Neural cell (in vitro differentiated cells): ENCODE results near the gene DSCAM. TPM values are rescaled to one million over a fixed set of nuclear protein-coding genes. Genes with fewer than 3 reads are reported as not detected.

Experiments
- H2AFZ ChIP-seq: fragments of 200-600, 300-800 bp; sonication (generic), shearing (Covaris generic); 2 replicates; pipeline ENCODE4 v1.6.0; 2014; ENCODE audit warnings: low read depth, mild to moderate bottlenecking, antibody characterized with exemption, low read length, moderate library complexity
- H3F3A ChIP-seq: fragments of 200-600 bp; shearing (Covaris generic); 2 replicates; pipeline ENCODE4 v1.6.1; 2016; ENCODE audit warnings: mild to moderate bottlenecking, moderate library complexity, mixed read lengths, antibody characterized with exemption, low read length; ENCODE audit not compliant: insufficient read depth, poor library complexity, severe bottlenecking
- H3K27ac ChIP-seq: fragments of 200-600, 300-800 bp; sonication (generic), shearing (Covaris generic); 2 replicates; pipeline ENCODE4 v1.5.1; 2014; ENCODE audit warnings: mild to moderate bottlenecking, low read length, moderate library complexity
- H3K27me3 ChIP-seq: fragments of 300-800, 200-600 bp; sonication (generic), shearing (Covaris generic); 2 replicates; pipeline ENCODE4 v1.6.0; 2014; ENCODE audit warnings: mild to moderate bottlenecking, low read depth, low read length, moderate library complexity; ENCODE audit not compliant: insufficient read depth
- H3K36me3 ChIP-seq: fragments of 300-800, 200-600 bp; sonication (generic), shearing (Covaris generic); 2 replicates; pipeline ENCODE4 v1.5.1; 2014; ENCODE audit warnings: mild to moderate bottlenecking, antibody characterized with exemption, low read length, moderate library complexity; ENCODE audit not compliant: insufficient read depth
- H3K4me2 ChIP-seq: fragments of 300-800, 200-600 bp; sonication (generic), shearing (Covaris generic); 2 replicates; pipeline ENCODE4 v1.6.0; 2014; ENCODE audit warnings: mild to moderate bottlenecking, low read length
- H3K4me3 ChIP-seq: fragments of 300-800, 200-600 bp; sonication (generic), shearing (Covaris generic); 2 replicates; pipeline ENCODE4 v1.5.1; 2014; ENCODE audit warnings: mild to moderate bottlenecking, low read length, moderate library complexity
- H3K79me2 ChIP-seq: fragments of 200-600 bp; shearing (Covaris generic); replicated peaks from 2 replicates; pipeline ENCODE4 v1.6.0; 2014; ENCODE audit warnings: mild to moderate bottlenecking, low read length, moderate library complexity; ENCODE audit not compliant: insufficient read depth
- H3K9ac ChIP-seq: fragments of 300-800, 200-600 bp; sonication (generic), shearing (Covaris generic); 2 replicates; pipeline ENCODE4 v1.6.1; 2016; ENCODE audit warnings: mild to moderate bottlenecking, low read length, mixed read lengths
- H3K9me2 ChIP-seq: fragments of 200-600 bp; shearing (Covaris generic); 2 replicates; pipeline ENCODE4 v1.6.1; 2016; ENCODE audit warnings: mild to moderate bottlenecking, low read length, mixed read lengths; ENCODE audit not compliant: insufficient read depth
- H3K9me3 ChIP-seq: fragments of 200-600, 300-800 bp; sonication (generic), shearing (Covaris generic); 2 replicates; pipeline ENCODE4 v1.6.1; 2016; ENCODE audit warnings: mild to moderate bottlenecking, mixed run types, low read length, moderate library complexity, mixed read lengths
- H4K20me1 ChIP-seq: fragments of 200-600 bp; shearing (Covaris generic); 2 replicates; pipeline ENCODE4 v1.6.1; 2016; ENCODE audit warnings: mild to moderate bottlenecking, mixed run types; ENCODE audit not compliant: insufficient read depth
- CTCF ChIP-seq: fragments of 450-650 bp; IDR thresholded peaks from 2 replicates; pipeline ENCODE4 v1.5.1; 2014; ENCODE audit warnings: antibody characterized with exemption, mild to moderate bottlenecking, moderate library complexity; ENCODE audit not compliant: poor library complexity, severe bottlenecking
- EP300 ChIP-seq: fragments of 450-650 bp; conservative IDR thresholded peaks from 2 replicates; pipeline ENCODE4 v1.6.1; 2014; ENCODE audit warnings: antibody characterized with exemption, mild to moderate bottlenecking, moderate library complexity; ENCODE audit not compliant: poor library complexity, severe bottlenecking
- EZH2 ChIP-seq: fragments of 200-600, 300-800 bp; shearing (Covaris generic), sonication (generic); IDR thresholded peaks from 2 replicates; pipeline ENCODE4 v1.6.1; 2014; ENCODE audit warnings: antibody characterized with exemption, low read length, borderline replicate concordance, mild to moderate bottlenecking; ENCODE audit not compliant: insufficient read depth, poor library complexity, severe bottlenecking
- MXI1 ChIP-seq: fragments of 450-650 bp; conservative IDR thresholded peaks from 2 replicates; pipeline ENCODE4 v1.6.1; 2014; ENCODE audit warnings: antibody characterized with exemption, mild to moderate bottlenecking; ENCODE audit not compliant: poor library complexity, severe bottlenecking
- POLR2AphosphoS5 ChIP-seq: IDR thresholded peaks from 2 replicates; pipeline ENCODE4 v1.6.1; 2012
- RAD21 ChIP-seq: fragments of 450-650 bp; conservative IDR thresholded peaks from 2 replicates; pipeline ENCODE4 v1.6.1; 2014; ENCODE audit warnings: antibody characterized with exemption, mild to moderate bottlenecking, moderate library complexity
- REST ChIP-seq: IDR thresholded peaks from 2 replicates; pipeline ENCODE4 v1.6.1; 2012; ENCODE audit warnings: borderline replicate concordance
- SMC3 ChIP-seq: fragments of 450-650 bp; conservative IDR thresholded peaks from 2 replicates; pipeline ENCODE4 v1.6.1; 2014; ENCODE audit warnings: antibody characterized with exemption, mild to moderate bottlenecking, moderate library complexity; ENCODE audit not compliant: poor library complexity
- TAF1 ChIP-seq: IDR thresholded peaks from 2 replicates; pipeline ENCODE4 v1.6.1; 2012; ENCODE audit warnings: low read depth
- polyA plus RNA-seq: library from polyadenylated mRNA; depleted of rRNA; stranded (reverse); fragments of >200 nt; gene quantifications from 2 replicates; pipeline ENCODE4 v1.2.3, GENCODE V29; 2014

Gene DSCAM
- polyA plus RNA-seq, 1 donor from 2014 or later: 5.3 TPM

GRCh38 chr21:40015818-40016217 lies 831.1 kb downstream of the DSCAM start:
- H2AFZ ChIP-seq: no peak overlapping the region
- H3K9me2 ChIP-seq: no peaks in the 10 kb centered on the region
- no peak overlapping the region for H3K4me3 ChIP-seq
- H3K36me3 ChIP-seq: no peaks in the 10 kb centered on the region
- no peaks in the 10 kb centered on the region for H3K27me3 ChIP-seq
- no peak overlapping the region for H3K4me2 ChIP-seq
- H3K79me2 ChIP-seq: no peaks in the 10 kb centered on the region
- H3F3A ChIP-seq: no peaks in the 10 kb centered on the region
- no peaks in the 10 kb centered on the region for H4K20me1 ChIP-seq
- H3K9me3 ChIP-seq: no peaks in the 10 kb centered on the region
- TF ChIP-seq TAF1: no peak
- no peak for TF ChIP-seq EZH2
- TF ChIP-seq POLR2AphosphoS5: no peak
- no peak for TF ChIP-seq EP300
- TF ChIP-seq MXI1: no peak
- H3K9ac ChIP-seq: no peak overlapping the region
- no peak overlapping the region for H3K27ac ChIP-seq

GRCh38 chr21:40014394-40014793 lies 832.6 kb downstream of the DSCAM start:
- Histone ChIP-seq H3K9ac (no peak overlapping the region), H3K9me2 (no peaks in the 10 kb centered on the region), H3F3A (no peaks in the 10 kb centered on the region), H3K4me2 (no peak overlapping the region), H3K9me3 (no peaks in the 10 kb centered on the region), H3K4me3 (no peak overlapping the region), H2AFZ (no peak overlapping the region), H3K27me3 (no peaks in the 10 kb centered on the region), H4K20me1 (no peaks in the 10 kb centered on the region), H3K36me3 (no peaks in the 10 kb centered on the region), H3K27ac (no peak overlapping the region), H3K79me2 (no peaks in the 10 kb centered on the region)
- TF ChIP-seq MXI1 (no peak), CTCF (no peak), POLR2AphosphoS5 (no peak), RAD21 (no peak), EP300 (no peak), EZH2 (no peak), TAF1 (no peak), SMC3 (no peak), REST (no peak)
